HG02870 (cell line): ENCODE data around the gene PTPRN2.
"Not testable (repeated sequence)": the region's sequence is repeated elsewhere in the genome, so short reads cannot be mapped to it uniquely, and the experiment has no call there.

Experiments
- ATAC-seq: cut with Tn5 transposase; IDR thresholded peaks from one replicate; pipeline ENCODE4 v1.9.1; 2021; ENCODE audit warnings: mild to moderate bottlenecking, moderate library complexity; ENCODE audit not compliant: unreplicated experiment

Gene PTPRN2

DNA sequence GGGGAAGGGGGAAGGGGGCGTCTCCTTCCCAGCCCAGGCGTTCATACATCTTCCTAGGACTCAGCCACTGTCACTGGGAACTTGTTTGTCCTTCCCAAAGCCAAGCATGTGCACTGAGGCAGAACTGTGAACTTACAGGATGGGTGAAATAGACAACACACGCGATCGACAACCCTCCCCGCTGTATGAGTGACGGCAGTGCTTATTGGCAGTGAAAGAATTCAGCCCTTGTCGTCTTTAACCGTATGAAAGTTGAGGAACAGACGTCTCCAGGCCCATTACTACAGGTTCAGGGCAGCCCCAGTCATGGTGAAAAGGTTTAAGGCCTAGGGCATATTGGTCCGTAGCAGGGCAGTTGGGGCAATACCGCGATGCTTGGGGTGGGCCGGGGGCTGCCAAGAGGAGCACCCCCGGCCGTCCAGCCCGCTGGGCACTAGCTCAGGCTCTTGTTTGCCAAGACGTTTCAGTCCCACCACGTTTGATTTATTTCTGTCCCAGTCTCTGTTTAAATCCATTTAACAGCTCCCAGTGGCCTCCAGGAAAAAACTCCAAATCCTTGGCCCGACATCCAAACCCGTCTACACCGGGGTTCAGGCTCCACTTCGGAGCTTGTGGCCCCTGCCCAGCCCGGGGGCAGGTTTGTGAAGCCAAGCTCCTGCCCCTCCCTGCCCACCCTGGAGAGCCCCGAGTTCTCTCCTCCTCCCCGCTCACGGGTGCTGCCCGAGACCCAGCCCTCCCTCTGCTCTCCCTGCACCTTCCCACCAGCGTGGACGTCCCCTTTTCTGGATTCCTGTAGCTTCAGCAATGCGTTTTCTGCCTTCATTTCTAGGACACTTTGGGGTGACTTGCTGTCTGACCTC, 1091.0 kb downstream of the PTPRN2 start:
- ATAC-seq = no peak

DNA sequence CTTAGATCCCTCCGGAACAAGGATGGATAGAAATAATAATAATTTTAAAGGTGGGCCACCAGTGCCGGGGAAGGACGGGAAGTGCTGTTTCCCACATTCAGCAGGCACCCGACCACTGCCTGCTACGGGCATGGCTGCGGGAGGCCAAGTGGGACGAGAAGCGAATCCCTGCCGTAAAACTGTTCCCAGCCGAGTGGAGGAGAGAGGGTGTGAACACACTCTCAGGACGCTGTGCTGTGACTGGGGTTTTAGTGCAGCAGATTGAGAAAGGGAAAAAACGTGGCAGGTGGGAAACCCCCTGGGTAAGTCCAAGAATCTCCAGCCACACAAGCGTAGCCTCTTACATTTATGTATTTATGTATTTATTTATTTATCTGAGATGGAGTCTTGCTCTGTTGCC, 1092.0 kb downstream of the PTPRN2 start:
- peak; percentile 76 for ATAC-seq

DNA sequence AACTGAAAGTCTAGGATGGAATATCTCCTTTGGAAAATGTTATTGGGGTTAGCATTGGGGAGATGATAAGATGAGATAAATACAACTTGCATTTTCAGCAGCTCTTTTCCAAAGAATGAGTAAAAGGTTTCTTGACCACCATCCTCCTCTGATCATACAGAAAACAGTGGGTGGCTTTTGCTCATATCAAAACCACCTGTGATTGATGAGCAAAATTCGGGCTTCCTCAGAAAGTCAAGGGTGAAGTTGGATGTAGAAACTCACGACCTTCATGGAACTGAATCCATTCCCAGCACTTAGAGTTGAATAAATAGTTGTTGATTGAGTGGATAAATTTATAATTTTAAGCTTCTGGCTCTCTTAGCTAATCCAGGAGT, 1092.5 kb downstream of the PTPRN2 start:
- ATAC-seq = peak; percentile 46

DNA sequence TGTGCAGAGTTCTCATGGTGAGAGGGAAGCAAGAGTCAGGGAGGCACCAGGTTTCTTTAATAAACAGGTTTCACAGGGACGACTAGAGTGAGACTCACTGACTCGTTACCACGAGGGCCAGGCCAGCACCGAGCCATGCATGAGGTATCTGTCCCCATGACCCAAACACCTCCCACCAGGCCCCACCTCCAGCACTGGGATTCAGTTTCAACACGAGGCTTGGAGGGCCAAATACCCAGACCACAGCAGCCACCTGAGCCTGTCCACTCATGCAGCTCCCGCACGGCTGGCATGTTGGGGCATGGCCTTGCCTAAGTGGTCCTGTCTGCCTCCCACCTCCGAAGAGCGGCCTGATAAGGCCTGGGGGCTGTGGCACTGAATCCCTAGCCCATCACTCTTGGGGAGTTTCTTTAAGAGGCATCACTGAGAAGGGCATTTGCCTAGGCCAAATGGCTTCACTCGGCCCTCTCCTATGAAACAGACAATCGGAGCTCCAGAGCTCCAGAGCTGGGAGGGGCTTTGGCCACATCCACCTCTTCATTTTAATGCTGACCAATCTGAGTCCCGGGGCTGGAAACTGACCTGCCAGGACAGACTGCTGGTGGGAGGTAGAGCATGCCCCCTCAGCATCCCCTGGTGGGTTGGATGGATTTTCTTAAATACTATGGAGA, 1093.0 kb downstream of the PTPRN2 start:
- ATAC-seq = no peak

DNA sequence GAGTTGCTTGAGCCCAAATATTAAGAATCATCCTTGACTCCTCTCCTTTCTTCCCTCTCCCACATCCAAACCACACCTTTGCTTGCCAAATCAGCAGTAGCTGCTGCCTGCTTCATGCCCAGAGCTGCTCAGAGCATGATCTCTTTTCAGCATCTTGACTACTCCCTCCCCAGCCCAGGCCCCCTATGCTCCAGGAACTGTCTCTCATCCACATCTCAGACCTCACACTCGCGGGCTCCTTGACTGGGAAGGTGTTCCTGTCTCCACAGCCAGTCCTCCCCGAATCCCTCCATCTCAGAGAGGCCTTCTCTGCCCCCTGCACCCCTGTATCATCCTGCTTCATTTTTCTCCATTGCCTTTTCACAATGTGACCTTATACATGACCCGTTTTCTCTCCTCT, 1093.8 kb downstream of the PTPRN2 start:
- no peak for ATAC-seq

DNA sequence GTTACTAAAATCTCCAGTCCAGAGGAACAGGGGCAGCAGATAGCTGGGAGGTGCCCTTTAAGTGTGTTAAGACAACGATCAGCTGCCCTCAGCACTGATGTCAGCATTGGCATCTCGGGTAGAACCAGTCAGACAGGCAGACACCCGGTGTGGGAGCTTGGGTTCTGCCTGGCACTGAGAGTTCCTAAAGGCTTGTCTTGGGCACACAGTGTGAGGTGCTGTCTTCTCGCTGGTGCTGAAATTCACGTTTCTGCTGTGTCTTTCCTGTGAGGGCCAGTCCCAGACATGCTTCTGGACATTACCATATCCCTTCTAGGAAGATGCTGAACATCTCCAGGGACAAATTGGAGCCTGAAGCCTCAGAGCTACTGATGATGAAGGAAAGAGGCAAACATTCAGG, 1094.6 kb downstream of the PTPRN2 start:
- no peak for ATAC-seq

DNA sequence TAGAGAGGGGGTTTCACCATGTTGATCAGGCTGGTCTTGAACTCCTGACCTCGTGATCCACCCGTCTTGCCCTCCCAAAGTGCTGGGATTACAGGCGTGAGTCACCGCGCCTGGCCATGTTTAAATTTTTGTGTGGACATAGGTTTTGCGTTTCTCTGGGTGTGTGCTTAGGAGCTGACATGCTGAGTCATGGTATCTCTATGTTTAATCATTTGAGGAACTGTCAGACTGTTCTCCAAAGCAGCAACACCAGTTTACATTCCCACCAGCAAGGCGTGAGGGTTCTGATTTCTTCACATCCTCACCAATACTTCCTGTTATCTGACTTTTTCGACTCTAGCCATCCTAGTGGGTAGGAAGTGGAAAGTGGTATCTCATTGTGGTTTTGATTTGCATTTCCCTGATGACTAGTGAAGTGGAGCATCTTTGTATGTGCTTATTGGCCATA, 1097.1 kb downstream of the PTPRN2 start:
- peak; percentile 40 for ATAC-seq

DNA sequence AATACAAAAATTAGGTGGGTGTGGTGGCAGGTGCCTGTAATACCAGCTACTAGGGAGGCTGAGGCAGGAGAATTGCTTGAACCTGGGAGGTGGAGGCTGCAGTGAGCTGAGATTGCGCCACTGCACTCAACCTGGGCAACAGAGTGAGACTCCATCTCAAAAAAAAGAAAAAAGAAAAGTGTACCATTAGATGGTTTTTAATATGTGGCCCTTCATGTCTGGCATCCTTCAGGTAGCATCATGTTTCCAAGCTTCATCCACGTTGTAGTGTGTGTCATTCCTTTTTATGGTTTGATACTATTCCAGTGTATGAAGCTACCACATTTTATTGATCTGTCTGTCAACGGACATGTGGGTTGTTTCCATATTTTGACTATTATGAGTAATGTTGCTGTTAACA, 1097.8 kb downstream of the PTPRN2 start:
- not testable (repeated sequence) for ATAC-seq
